COR-L47 (cell line): ENCODE measurements around the gene SLC49A4.

Source experiments
- DNase-seq: peaks from one replicate; lab custom pipeline; 2025; lab: John Stamatoyannopoulos, UW

The SLC49A4 gene

DNA sequence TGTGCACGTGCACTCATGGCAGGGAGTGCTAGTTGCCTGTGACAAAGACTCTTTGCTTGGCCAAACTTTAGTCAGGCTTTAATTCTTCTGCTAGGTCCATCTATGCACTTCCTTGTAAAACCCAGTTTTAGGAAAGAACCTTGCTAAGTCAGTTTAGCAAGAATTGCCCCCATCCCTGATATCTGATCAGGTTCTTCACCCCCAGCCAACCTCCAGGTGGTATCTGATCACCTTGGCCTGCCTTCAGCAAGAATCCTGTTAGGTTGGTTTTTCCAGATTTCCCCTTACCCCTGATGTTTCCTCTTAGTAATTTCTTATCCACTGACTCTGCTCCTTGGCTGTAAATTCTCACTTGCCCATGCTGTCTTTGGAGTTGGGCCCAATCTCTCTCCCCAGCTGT lies 9.6 kb upstream of the SLC49A4 start:
- no peak for DNase-seq

DNA sequence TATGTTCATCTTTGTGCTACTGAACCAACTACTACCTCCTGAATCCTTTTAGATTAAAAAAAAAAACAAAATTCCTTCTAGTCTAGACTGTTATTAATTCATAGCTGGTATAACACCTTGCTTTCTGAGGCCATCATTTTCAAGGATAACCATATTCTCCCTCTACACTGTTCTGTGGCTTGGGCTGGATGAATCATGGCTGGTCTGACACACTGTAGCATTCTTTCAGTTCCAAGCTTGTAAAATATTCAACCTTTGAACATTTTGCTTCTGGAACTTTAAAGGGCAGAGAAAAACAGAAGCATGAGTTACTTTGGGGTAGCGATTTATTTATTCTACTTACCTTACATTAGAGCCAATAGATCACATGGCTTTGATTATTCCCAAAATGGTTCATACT lies 8.8 kb upstream of the SLC49A4 start:
- no peak for DNase-seq

DNA sequence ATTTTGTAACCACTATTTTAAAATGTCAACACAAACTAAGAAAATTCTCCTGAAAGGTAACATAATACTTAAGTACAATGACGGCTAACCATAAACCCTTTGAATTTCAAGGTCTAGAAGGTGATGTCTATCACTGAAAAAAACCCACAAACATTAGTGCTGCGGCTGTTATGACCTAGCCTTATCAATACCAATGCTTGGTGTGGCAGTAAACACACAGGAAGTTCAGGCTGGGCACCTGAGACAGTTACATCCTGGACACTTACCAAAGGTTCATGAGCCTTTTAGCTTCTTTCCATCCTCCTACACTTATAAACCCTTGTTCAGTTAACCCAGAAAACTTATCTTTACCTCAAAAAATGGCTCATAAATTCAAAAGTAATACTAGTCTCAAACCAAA lies 7.0 kb upstream of the SLC49A4 start:
- DNase-seq: no peak

DNA sequence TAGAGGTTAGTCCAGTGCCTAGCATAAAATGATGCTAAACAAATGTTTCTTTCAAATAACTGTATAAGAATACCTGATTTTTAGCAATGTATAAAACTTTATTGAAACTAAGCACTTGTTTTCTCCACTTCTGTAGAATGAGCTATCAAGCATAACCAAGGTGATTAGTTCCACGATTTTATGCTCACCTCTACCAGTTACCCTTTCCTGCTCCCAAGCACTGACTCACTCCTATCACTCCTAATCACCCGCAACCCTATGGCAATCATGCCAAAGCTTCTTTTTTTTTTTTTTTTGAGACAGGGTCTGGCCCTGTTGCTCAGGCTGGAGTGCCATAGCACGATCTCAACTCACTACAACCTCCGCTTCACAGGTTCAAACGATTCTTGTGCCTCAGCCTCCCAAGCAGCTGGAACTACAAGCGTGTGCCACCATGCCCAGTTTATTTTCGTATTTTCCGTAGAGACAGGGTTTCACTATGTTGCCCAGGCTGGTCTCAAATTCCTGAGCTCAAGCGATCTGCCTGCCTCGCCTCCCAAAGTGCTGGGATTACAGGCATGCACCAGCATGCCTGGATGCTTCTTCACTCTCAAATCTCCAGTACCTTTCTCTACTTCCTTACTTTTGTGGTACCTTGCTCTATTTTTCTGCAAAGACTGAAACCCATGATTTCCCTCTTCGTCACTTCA lies 5.1 kb upstream of the SLC49A4 start:
- no peak for DNase-seq

DNA sequence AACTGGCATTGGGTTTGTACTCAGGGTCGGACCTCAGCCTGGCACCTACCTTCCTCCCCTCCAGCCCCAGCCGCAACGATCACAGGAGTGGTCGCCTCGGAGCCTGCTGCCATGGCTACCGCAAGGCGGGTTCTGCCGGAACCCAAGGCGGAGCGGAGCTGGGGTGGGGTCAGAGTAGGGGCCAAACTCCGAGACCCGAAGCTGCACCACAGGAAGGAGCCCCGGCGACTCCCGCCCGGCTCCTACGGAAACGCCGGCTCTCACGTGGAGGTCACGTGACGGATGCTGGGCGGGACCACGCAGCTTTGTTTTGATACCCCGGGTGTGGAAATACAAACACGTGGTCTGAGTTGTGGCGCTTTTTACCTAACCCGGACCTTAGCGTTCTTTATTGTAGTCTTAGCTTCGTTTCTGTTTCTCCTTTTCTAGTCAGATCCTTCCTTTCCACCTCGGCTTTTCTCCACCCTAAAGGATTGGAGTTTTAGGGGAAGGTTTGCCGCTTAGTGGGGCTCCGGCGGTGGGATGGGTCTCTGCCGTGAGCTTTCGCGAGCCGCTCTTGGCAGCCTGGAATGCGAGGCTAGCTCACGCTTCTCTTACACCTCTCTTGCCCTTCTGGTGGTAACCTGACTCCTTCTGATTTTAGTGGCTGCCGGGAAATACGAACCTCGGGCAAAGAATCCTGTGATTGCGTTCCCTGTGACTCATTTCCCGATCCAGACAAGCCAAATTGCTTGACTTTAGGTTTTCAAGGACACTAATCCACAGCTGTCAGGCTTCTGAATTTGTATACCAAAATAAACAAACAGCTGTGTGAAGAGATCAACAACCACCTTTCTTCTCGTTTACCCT lies 1.1 kb upstream of the SLC49A4 start, which contains the start of gene HSPBAP1:
HSPBAP1 (minus strand) TSS at position 264 of the 849 bp plus-strand sequence; CDS start at position 113, 151 bp downstream.
- DNase-seq: no peak

DNA sequence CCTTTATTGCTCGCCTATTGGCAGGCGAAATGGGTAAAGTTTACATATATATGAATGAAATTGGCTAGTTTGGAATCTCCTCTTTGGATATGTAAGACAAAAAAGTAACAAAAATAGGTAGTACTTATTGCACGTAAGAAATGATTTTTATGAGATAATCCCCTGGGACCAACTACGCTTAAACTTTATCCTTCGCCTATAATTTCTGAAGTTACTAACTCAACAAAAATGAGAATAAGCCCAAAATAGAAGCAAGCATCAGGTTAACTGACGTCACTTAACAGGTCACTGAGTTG lies 438 bp upstream of the SLC49A4 start:
- no peak for DNase-seq

DNA sequence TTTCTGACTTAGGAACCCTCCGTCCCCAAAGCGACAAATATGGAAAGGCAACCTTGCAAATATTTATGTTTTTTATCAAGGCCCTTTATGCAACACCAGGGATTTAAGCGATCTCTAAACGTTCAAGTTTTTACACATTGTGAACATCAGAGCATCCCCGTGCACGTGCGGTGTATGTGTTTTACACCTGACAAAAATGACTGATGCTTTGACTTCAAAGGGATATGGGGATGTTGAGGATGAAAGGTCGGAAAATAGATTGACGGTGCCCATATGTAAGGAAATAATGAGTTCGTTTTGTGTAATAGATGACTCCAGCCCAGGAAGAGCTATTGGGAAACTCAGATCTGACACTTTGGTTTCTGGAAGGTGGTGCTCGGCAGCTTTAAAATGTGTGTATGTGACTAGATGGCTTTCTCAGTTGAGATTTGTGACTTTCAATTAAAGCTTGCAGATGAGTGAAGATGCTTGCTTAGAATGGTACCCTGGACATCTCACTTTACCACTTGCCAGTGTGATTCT lies 866 bp downstream of the SLC49A4 start:
- DNase-seq: no peak

DNA sequence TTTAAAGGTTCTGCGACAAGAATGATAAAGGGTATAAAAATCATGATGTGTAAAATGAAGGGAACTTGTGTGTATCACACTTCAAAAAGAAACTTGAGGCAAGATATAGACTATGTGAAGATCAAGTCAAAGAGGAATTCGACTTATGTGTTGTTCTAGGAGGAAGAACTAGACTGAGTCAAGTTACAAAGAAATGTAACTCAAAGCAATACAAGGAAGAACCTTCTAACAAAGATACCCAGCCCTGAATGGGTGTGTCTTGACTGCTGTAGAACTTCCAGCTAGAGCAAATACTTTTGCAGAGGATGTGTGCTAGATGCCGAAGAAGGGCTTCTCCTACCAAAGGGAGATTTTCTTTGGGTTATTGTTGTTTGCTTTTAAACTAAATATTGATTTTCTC lies 2.4 kb downstream of the SLC49A4 start:
- no peak for DNase-seq

DNA sequence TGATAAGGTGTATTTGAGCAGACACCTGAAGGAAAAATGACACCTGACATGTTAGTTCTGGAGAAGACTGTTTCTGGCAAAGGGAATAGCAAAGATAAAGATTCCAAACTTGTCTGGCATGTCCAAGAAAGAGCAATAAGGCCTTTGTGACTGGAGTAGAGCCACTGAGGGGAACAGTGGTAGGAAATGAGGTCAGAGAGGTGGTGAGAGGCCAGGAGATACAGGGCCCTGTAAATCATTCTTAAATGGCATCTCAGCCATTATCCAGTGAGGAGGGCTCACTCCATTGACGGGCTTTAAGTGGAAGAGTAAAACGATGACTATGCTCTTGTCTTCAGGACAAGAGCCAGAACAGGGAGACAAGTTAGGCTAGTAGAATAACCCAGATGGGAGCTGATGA lies 4.5 kb downstream of the SLC49A4 start:
- no peak for DNase-seq

DNA sequence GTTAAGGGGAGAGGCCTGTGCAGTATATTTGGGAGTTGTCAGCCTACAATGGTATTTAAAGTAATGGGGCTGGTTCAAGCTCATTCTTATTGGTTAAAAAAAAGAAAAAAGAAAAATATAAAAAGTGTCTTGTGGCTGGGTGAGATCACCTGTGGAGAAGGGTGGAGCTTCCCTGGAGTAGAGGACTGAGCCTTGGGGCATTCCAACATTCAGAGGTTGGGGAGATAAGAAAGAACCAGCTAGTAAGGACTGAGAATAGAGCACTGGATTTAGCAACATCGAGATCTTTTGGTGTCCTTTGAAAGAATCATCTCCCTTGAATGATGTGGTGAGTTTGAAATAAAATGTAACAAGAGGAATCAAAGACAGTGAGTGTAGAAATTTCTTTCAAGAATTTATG lies 5.2 kb downstream of the SLC49A4 start:
- no peak for DNase-seq

DNA sequence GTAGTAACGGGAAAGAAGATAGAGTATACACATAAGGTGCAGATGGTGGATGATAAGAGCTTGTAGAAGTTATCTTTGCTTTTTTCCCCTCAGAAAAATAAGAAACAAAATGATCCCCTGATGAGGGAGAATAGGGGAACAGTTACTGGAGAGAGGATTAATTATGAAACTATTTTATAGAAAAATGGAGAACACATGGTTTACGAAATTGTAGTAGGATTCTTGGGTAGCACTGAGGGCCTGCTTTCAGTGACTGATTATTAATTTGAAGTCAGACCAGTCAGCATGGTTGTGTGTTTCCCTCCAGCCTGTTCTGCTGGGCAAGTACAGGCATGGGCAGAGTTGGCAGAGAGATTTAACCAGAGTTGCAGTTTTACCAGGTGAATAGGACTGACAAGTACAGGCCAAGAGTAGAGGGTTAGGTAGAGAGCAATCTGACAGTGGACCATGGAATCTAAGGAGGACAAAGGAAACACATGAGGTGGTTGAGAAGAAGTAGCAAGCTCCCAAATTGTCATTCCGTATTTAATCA lies 5.9 kb downstream of the SLC49A4 start:
- DNase-seq: no peak

DNA sequence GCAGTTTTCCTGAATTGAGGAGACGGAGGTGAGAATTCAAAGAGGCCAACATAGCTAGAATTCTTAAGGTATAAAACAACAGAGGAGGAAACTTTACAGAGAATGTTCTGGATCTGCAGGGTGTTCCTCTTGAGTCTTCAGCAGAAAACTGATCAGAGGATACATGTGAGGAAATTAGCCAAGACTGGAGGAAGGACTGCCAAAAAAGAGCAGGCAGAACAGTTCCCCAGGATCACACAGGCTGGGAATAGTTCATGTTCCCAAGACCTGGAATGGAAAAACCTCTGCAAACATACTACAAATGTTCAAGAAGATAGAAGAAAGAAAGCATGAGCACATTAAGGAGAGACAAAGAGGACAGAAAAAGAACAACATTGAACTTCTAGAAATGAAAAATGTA lies 7.5 kb downstream of the SLC49A4 start:
- no peak for DNase-seq

DNA sequence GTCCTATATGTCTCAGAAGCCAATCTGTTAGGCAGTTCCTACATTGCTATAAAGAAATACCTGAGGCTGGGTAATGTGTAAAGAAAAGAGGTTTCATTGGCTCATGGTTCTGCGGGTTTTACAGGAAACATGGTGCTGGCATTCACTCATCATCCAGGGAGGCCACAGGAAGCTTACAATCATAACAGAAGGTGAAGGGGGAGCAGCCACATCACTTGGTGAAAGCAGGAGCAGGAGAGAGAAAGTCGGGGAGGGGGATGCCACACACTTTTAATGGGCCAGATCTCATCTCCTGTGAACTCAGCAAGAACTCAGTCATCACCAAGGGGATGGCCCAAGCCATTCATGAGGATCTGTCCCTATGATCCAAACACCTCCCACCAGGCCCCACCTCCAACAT lies 9.1 kb downstream of the SLC49A4 start:
- DNase-seq: no peak

DNA sequence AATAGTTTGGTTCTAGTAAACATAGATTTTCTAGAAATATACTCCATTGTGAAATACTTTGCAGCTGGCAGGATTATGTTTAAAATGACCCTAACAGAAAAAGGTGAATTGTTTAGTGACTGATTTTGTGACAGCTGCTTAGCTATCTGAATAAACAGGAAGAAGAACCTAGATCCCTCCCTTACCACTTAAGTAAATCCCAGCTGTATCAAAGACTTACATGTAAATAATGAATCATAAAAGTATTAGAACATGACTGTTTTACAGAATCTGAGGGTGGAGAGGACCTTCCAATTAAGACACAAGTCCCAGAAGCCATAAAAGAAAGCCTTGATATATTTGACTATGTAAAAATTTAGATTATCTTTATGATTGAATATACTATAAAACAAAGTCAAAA lies 15.9 kb downstream of the SLC49A4 start:
- DNase-seq: no peak

DNA sequence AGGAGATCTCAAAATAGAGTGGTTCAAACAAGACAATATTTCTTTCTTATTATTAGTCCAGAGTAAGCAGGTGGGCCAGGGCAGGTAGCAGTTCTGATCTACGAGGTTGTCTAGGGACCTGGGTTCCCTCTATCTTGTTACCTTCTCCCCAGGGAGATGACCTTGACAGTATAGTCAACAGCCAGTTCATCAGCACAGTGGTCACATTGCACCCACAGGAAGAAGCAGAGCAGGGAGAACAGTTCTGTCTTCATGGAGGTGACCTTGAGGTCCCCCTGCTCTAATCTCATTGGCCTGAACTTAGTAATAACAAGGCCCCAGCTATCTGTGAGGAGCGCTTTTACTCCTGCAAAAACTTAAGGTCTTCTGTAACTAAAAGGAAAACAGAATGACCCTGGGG lies 21.7 kb downstream of the SLC49A4 start:
- no peak for DNase-seq

DNA sequence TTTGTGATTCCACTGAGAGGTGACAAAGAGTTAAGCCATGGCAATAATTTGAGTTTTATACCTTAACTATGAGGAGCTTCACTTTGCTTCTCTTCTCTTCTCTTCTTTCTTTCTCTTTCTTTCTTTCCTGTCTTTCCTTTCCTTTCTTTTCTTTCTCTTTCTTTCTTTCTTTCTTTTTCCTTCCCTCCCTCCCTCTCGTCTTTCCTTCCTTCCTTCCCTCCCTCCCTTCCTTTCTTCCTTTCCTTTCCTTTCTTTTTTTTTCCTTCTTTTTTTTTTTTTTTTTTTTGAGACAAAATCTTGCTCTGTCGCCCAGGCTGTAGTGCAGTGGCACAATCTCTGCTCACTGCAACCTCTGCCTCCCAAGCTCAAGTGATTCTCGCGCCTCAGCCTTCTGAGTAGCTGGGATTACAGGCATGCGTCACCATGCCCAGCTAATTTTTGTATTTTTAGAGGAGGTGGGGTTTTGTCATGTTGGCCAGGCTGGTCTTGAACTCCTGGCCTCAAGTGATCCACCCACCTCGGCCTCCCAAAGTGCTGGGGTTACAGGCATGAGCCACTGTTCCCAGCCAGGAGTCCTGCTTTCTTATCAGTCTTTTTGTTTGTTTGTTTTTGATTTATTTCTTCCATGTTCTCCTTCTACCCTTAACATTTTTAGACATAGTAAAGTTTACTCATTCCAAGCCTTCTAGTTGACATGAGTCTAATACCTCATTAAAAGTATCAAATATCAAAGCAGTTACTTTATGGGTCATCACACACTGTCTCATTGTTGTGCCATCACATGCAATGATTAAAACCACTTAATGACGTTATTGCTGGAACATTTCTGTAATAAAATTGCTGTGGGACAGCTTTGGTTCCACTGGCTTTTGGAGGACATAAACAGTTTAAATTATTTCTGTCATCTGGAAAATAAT lies 29.9 kb downstream of the SLC49A4 start:
- DNase-seq: no peak

DNA sequence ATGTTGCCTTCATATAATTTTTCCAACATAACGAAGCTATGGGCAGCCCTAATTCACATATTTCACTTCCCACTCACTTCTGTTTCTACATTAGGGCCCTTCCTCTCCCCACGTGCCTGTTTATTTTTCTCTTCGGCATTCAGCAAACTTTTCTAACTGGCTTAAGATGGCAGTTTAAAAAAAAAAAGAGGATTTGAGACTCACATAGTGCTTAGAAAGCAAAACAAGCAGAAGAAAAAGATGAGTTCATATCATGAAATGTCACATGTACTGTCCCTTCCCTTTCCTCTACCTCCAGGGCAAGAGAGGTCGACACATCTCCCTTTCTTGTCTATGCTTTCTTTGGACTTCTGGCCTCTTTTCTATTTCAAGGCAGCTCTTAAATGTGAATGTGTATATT lies 30.6 kb downstream of the SLC49A4 start:
- DNase-seq: no peak

DNA sequence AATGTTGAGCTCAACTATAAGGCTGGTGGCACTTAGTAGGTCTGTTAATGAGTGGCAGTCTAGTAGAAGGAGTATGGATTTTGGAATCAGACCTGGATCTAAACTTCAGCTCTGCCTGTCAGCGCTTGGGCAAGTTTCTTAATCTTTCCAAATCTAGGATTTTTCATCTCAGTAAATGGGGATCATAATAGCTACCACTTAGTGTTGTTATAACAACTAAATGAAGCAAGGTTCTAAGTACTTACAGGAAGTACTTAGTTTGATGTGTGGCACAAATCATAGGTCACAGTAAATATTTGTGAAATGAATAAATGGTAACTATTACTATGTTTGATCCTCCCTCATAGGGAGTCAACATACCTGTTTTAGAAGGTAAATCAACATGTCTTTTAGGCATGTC lies 31.4 kb downstream of the SLC49A4 start:
- no peak for DNase-seq

DNA sequence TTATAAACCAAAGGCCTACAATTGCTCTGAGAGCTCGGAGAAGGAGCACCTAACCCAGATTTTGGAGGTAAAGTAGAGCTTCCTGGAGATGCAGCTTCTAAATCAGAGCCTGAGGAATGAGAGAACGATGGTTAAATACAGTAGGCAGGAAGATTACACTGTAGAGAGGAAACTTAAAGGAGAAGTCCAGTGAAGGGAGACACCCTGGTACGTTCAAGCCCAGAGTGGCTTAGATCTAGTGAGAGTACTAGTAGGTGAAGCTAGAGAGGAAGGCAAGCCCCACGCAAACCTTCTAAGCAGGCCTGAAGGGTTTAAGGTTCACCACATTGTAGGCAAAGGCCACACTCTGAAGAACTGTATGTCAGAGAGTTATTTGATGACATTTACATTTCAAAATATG lies 33.4 kb downstream of the SLC49A4 start:
- DNase-seq: no peak

DNA sequence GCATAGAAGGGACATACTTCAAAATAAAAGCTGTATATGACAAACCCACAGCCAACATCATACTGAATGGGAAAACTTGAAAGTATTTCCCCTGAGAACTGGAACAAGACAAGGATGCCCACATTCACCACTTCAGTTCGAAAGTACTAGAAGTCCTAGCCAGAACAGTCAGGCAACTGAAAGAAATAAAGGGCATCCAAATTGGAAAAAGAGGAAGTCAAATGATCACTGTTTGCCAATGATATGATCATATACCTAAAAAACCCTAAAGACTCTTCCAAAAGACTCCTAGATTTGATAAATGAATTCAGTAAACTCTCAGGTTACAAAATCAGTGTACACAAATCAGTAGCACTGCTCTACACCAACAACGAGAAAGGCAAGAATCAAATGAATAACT lies 40.7 kb downstream of the SLC49A4 start:
- DNase-seq: no peak

DNA sequence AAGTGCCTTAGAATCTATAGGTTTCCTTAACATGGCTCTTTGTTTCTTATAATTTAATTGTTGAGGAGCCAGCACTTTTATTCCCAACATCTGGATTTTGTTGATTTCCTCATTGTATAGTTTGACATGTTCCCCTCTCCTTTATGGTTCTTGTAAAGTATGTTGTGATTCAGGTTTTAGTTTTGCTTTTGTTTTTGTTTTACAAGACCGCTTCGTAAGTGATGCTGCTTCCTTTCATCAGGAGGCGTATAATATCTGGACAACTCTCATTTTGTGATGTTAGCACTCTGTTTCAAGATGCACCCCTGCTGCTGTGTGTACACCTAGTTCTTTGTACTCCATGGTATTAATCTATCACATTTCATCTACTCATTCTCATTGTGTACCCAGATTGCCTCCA lies 48.7 kb downstream of the SLC49A4 start:
- DNase-seq: peak; percentile 73

DNA sequence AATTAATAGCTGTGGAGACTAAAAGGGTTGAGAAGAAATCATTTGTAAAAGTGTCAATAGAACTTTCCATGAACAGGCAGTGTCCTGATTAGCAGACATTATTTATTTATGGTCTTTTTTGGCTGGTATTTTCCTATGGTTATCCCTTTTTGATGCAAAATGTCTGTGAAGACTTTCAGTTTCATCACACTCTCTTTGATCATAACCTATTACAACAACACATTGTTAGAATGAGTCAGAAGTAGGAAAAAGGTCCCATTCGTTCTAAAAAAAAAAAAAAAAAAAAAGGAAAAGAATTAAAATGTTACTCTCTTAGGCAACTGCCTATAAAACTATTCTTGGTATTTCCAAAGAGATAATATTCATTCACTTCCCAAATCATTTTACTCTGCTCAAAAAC lies 62.1 kb downstream of the SLC49A4 start:
- DNase-seq: no peak
